Muscle layer of colon (tissue), 2 donors: ENCODE results near the gene APC.
A peak's percentile ranks its signal among the peaks of the same experiment; 100 is the strongest.
"Not testable (repeated sequence)": the region's sequence is repeated elsewhere in the genome, so short reads cannot be mapped to it uniquely, and the experiment has no call there.

Source experiments
- H3K27ac ChIP-seq: one replicate; pipeline ENCODE4 v1.7.0; 2013; ENCODE audit warnings: low read depth, mild to moderate bottlenecking, low read length, moderate library complexity
- H3K27me3 ChIP-seq, 2 donors: one replicate each; pipeline ENCODE4 v1.7.0; 2013; ENCODE audit warnings: low read length in 2 of 2, mild to moderate bottlenecking in 2 of 2; ENCODE audit not compliant: insufficient read depth in 2 of 2, control insufficient read depth in 1 of 2
- H3K36me3 ChIP-seq: one replicate; pipeline ENCODE4 v1.7.0; 2013; ENCODE audit warnings: mild to moderate bottlenecking, low read length; ENCODE audit not compliant: insufficient read depth
- H3K4me1 ChIP-seq: one replicate; pipeline ENCODE4 v1.7.0; 2013; ENCODE audit warnings: mild to moderate bottlenecking, low read length; ENCODE audit not compliant: insufficient read depth
- H3K4me3 ChIP-seq, 2 donors: one replicate each; pipeline ENCODE4 v1.7.0; 2013; ENCODE audit warnings: low read length in 2 of 2, low read depth in 1 of 2, mild to moderate bottlenecking in 1 of 2, moderate library complexity in 1 of 2
- H3K9ac ChIP-seq: one replicate; pipeline ENCODE4 v1.7.0; 2013; ENCODE audit warnings: low read length
- H3K9me3 ChIP-seq: one replicate; pipeline ENCODE4 v1.7.0; 2013; ENCODE audit warnings: mild to moderate bottlenecking, low read length
- donor health status: abdominal sarcoma.
- donor health status: Adenocarcinoma of cecum.

Gene APC

DNA sequence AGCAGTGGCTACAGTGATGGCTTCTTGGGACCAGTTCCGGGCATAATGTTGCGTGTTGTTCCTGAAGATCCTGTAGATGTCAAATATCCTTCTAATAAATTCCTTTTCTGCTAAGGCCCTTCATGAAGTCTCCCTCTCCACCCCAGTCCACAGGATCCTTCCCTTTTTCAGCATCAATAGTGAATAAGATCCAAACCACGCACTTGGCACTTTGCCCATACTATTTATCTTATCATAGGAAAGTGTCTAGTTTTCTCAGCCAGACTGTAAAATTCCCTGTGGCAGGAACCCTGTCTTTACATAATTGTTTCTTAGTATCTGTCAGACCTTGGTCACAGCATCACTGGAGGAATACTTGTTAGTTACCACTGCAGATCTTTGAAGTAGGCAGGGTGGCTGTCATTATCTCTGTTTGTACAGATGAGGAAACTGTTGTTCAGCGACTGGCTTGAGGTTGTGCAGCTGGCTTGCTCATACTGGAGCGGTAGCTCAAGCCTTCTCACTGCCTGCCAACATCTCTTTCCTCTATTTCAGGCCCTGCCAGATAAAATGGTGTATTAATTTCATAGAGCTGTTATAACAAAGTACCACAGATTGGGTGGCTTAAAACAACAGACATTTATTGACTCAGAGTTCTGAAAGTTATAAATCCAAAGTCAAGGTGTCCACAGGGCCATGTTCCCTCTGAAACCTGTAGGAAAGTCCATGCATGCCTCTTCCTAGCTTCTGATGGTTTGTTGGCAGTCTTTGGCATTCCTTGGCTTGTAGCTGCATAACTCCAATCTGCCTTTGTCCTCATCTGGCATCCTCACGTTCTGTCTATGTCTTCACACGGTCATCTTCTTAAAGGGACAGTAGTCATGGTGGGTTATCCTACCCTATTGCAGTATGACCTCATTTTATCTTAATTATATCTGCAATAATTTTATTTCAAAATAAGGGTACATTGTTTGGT lies 33.5 kb upstream of the APC start:
- H3K9me3 ChIP-seq: no peaks in the 10 kb centered on the region
- H3K4me1 ChIP-seq: peaks cover 28% of the 10 kb centered on the region
- H3K36me3 ChIP-seq: no peaks in the 10 kb centered on the region
- H3K27ac ChIP-seq: peak overlapping the region; percentile 30
- H3K27me3 ChIP-seq: no peaks in the 10 kb centered on the region
- no peak overlapping the region for H3K9ac ChIP-seq
- H3K4me3 ChIP-seq: no peak overlapping the region

DNA sequence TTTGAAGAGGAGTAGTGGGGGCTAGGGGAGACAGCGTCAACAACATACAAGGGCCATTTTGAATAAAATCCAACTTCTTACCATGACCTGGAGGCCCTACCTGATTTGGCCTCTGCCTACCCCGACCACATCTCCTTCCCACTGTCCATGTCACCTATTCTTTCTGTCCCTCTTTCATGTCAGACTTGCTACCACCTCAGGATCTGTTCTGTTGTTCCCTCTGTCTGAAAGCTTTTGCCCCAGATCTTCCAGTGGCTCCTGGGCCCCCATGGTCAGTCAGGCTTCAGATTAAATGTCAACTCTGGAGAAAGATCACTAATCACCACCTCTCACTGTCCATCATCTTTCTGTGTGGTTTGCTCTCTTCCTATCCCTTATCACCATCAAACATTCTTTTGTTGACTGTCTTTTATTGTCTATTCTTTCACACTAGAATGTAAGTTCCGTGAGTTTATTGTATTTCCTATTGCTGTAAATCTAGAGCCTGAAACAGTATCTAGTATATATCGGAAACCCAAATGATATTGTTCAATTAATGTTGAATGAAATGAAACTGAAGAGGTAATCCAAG lies 31.2 kb upstream of the APC start:
- no peaks in the 10 kb centered on the region for H3K36me3 ChIP-seq
- H3K4me1 ChIP-seq: peaks cover 47% of the 10 kb centered on the region
- H3K27me3 ChIP-seq: no peaks in the 10 kb centered on the region
- peak overlapping the region; percentile 91 to 95 for H3K4me3 ChIP-seq
- no peaks in the 10 kb centered on the region for H3K9me3 ChIP-seq
- no peak overlapping the region for H3K9ac ChIP-seq
- peak overlapping the region; percentile 61 for H3K27ac ChIP-seq

DNA sequence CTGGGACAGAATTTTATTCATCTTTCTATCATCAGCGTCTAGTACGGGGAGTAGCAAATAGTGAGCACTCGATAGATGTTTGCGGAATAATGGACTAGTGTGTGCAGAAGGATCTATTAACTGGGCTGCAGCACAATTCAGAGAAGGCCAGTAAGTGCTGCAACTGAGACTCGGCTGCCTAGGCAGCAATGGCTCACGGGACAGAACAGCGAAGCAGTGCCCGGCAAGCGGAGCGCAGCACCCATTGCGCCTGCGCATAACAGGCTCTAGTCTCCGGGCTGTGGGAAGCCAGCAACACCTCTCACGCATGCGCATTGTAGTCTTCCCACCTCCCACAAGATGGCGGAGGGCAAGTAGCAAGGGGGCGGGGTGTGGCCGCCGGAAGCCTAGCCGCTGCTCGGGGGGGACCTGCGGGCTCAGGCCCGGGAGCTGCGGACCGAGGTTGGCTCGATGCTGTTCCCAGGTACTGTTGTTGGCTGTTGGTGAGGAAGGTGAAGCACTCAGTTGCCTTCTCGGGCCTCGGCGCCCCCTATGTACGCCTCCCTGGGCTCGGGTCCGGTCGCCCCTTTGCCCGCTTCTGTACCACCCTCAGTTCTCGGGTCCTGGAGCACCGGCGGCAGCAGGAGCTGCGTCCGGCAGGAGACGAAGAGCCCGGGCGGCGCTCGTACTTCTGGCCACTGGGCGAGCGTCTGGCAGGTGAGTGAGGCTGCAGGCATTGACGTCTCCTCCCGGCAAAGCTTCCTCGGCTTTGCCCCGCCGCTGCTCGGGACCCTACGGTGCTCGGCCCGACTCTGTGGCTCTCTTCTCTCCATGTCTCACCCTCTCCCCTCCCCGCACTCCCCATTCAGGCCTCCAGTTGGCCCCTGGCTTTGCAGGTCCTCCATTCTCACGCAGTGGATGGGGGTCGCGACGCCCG lies 30.2 kb upstream of the APC start:
- H3K4me3 ChIP-seq: peak overlapping the region; percentile 91 to 95
- H3K9me3 ChIP-seq: no peaks in the 10 kb centered on the region
- H3K27me3 ChIP-seq: no peaks in the 10 kb centered on the region
- H3K4me1 ChIP-seq: peaks cover 56% of the 10 kb centered on the region
- no peaks in the 10 kb centered on the region for H3K36me3 ChIP-seq
- H3K9ac ChIP-seq: peak overlapping the region; percentile 83
- H3K27ac ChIP-seq: peak overlapping the region; percentile 94

DNA sequence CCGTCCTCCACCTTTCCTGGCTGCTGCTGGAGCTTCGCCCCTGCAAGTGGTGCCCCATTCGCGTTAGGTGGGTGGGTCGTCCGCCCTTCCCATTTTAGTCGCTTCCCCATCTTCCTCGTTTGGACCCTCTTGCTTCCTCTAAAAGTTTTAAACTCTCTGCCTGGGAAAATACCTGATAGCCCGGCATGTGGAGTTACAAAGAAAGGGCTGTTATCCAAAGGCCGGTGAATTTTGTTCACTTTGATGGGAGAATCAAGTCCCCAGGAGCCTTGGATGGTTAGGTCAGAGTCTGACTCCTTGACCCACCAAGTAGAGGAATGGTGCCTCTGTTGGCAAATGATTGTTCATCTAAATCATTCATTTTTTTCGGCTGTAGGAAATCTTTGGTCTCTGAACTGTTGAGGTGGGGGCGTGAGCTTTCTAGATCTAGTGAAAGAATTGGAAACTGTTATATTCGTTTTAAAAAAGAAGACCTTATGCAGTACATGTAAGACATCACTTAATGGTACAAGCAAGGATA lies 29.5 kb upstream of the APC start:
- Histone ChIP-seq H3K36me3 (no peaks in the 10 kb centered on the region), H3K4me1 (peaks cover 56% of the 10 kb centered on the region), H3K9me3 (no peaks in the 10 kb centered on the region), H3K27me3 (no peaks in the 10 kb centered on the region), H3K4me3 (peak overlapping the region; percentile 91 to 95), H3K9ac (peak overlapping the region; percentile 83), H3K27ac (peak overlapping the region; percentile 94)

DNA sequence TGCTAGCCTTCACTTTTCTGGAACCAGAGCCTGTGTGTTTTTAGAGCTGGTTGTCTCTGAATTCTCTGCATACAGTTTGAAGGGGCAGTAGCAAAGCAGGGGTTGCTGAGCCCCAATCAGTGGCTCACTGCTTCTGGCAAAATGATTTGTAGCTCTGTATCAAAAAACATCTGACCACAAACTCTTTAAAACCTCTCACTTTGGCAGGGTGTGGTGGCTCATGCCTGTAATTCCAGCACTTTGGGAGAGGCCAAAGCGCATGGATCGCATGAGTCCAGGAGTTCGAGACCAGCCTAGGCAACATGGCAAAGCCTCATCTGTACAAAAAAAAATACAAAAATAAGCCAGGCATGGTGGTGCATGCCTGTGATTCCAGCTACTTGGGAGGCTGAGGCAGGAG lies 28.3 kb upstream of the APC start:
- no peaks in the 10 kb centered on the region for H3K36me3 ChIP-seq
- H3K4me3 ChIP-seq: peak overlapping the region in 1 of 2 donors; percentile 5
- no peaks in the 10 kb centered on the region for H3K27me3 ChIP-seq
- no peak overlapping the region for H3K9ac ChIP-seq
- H3K27ac ChIP-seq: no peak overlapping the region
- H3K4me1 ChIP-seq: peaks cover 46% of the 10 kb centered on the region
- H3K9me3 ChIP-seq: no peaks in the 10 kb centered on the region

- H3K9me3 ChIP-seq: no peaks in the 10 kb centered on the region
- no peak overlapping the region for H3K27ac ChIP-seq
- H3K9ac ChIP-seq: no peak overlapping the region
- H3K27me3 ChIP-seq: no peaks in the 10 kb centered on the region
- H3K4me1 ChIP-seq: peaks cover 44% of the 10 kb centered on the region
- no peak overlapping the region for H3K4me3 ChIP-seq
- no peaks in the 10 kb centered on the region for H3K36me3 ChIP-seq
Observed at GRCh38 chr5:112710896-112711295, 26.8 kb upstream of the APC start.

- no peaks in the 10 kb centered on the region for H3K27me3 ChIP-seq
- H3K27ac ChIP-seq: no peak overlapping the region
- H3K9me3 ChIP-seq: no peaks in the 10 kb centered on the region
- H3K4me3 ChIP-seq: no peak overlapping the region
- peaks cover 41% of the 10 kb centered on the region for H3K4me1 ChIP-seq
- H3K9ac ChIP-seq: no peak overlapping the region
- no peaks in the 10 kb centered on the region for H3K36me3 ChIP-seq
Observed at GRCh38 chr5:112711436-112711835, 26.2 kb upstream of the APC start.

- Histone ChIP-seq H3K27me3 (no peaks in the 10 kb centered on the region), H3K4me1 (peaks cover 34% of the 10 kb centered on the region), H3K9ac (no peak overlapping the region), H3K36me3 (no peaks in the 10 kb centered on the region), H3K27ac (no peak overlapping the region), H3K4me3 (no peak overlapping the region), H3K9me3 (no peaks in the 10 kb centered on the region)
Observed at GRCh38 chr5:112713206-112713605, 24.5 kb upstream of the APC start.

GRCh38 chr5:112716895-112717294 lies 20.8 kb upstream of the APC start:
- not testable (repeated sequence) for H3K27ac ChIP-seq, H3K36me3 ChIP-seq, H3K4me3 ChIP-seq, H3K27me3 ChIP-seq, H3K9me3 ChIP-seq, H3K9ac ChIP-seq
- H3K4me1 ChIP-seq: peaks cover 10% of the 10 kb centered on the region

DNA sequence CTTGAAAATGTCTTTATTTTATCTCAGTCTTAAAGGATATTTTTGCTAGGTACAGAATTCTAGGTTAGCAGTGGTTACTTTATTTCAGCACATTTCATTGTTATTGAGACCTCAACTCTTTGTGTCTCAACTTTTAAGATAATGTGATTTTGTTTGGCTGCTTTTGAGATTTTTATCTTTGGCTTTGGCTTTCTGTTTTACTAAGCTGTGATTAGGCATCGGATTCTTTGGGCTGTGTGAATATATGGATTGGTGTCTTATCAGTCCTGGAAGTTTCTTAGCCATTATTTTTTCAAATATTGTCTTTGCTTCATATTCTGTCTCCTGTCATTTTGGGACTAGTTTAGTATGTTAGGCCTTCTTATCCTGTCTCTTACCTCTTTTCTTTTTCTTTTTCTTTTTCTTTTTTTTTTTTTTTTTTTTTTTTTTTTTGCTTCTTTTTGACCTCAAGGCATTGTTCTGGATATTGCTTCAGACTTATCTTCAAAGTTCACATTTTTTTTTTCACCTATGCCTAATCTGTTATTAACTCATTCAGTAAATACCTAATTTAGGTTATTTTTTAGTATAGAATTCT lies 20.1 kb upstream of the APC start:
- H3K27me3 ChIP-seq: no peaks in the 10 kb centered on the region
- H3K4me3 ChIP-seq: no peak overlapping the region
- peaks cover 8% of the 10 kb centered on the region for H3K4me1 ChIP-seq
- no peaks in the 10 kb centered on the region for H3K36me3 ChIP-seq
- no peak overlapping the region for H3K9ac ChIP-seq
- no peaks in the 10 kb centered on the region for H3K9me3 ChIP-seq
- H3K27ac ChIP-seq: no peak overlapping the region

GRCh38 chr5:112718344-112718743 lies 19.3 kb upstream of the APC start:
- Histone ChIP-seq H3K9ac (no peak overlapping the region), H3K4me1 (peaks cover 12% of the 10 kb centered on the region)

More at GRCh38 chr5:112718344-112718743, 19.3 kb upstream of the APC start:
- Histone ChIP-seq H3K4me3 (no peak overlapping the region), H3K27ac (no peak overlapping the region), H3K36me3 (no peaks in the 10 kb centered on the region), H3K27me3 (no peaks in the 10 kb centered on the region), H3K9me3 (no peaks in the 10 kb centered on the region)
